IMR-90 (cell line): Measurements from ENCODE around the gene ACVR1B. TPM values are rescaled to one million over a fixed set of nuclear protein-coding genes. Genes with fewer than 3 reads are reported as not detected.

Source experiments
- ATAC-seq: fragments of 200-7000 bp; cut with Tn5 transposase; 2 replicates; pipeline ENCODE4 v1.9.1; 2020; ENCODE audit warnings: low read depth, mild to moderate bottlenecking, moderate library complexity
- BruUV-seq: library from RNA; stranded (reverse); fragments of 400-500 nt; replicated peaks from 2 replicates; lab custom pipeline; 2021; lab: Mats Ljungman, UMichigan
- CTCF ChIA-PET: fragments of 300-600 bp; formaldehyde crosslinking; extraction: SDS; loops from one replicate; lab custom pipeline; 2021; ENCODE audit warnings: antibody characterized with exemption; lab: Yijun Ruan, JAX
- POLR2A ChIA-PET: fragments of 300-600 bp; sonication (Branson Sonifier 250); formaldehyde crosslinking; loops from one replicate; lab custom pipeline; 2022; ENCODE audit warnings: antibody characterized with exemption; ENCODE audit not compliant: unreplicated experiment; lab: Charles Lee
- DNase-seq: peaks from one replicate; pipeline ENCODE4 v3.0.0; 2013
- H2AFZ ChIP-seq: replicated peaks from 2 replicates; pipeline ENCODE3; 2013; ENCODE audit warnings: low read length, mild to moderate bottlenecking; ENCODE audit not compliant: poor library complexity
- H2AK5ac ChIP-seq: 2 replicates; pipeline ENCODE4 v1.6.1; 2013; ENCODE audit warnings: low read depth, low read length, inconsistent platforms
- H2AK9ac ChIP-seq: replicated peaks from 2 replicates; pipeline ENCODE3; 2013; ENCODE audit warnings: mild to moderate bottlenecking, low read depth, low read length, moderate library complexity; ENCODE audit not compliant: poor library complexity
- H2BK120ac ChIP-seq: 2 replicates; pipeline ENCODE4 v1.6.1; 2013; ENCODE audit warnings: low read depth, low read length, inconsistent platforms
- H2BK15ac ChIP-seq: 3 replicates; pipeline ENCODE4 v1.6.1; 2013; ENCODE audit warnings: low read depth, low read length, inconsistent platforms
- H2BK20ac ChIP-seq: 2 replicates; pipeline ENCODE4 v1.6.1; 2013; ENCODE audit warnings: low read depth, mild to moderate bottlenecking, inconsistent platforms, low read length, moderate library complexity
- H2BK5ac ChIP-seq: 2 replicates; pipeline ENCODE4 v1.6.1; 2013; ENCODE audit warnings: mild to moderate bottlenecking, low read depth, low read length, inconsistent platforms; ENCODE audit not compliant: poor library complexity, severe bottlenecking
- H3K14ac ChIP-seq: replicated peaks from 2 replicates; pipeline ENCODE4 v1.6.1; 2013; ENCODE audit warnings: low read depth, low read length, inconsistent platforms
- H3K18ac ChIP-seq: 2 replicates; pipeline ENCODE4 v1.6.1; 2013; ENCODE audit warnings: low read depth, low read length, control low read depth
- H3K23ac ChIP-seq: 2 replicates; pipeline ENCODE4 v1.6.1; 2013; ENCODE audit warnings: low read depth, low read length, inconsistent platforms
- H3K27ac ChIP-seq: 2 replicates; pipeline ENCODE4 v1.5.1; 2013; ENCODE audit warnings: mild to moderate bottlenecking, control low read depth, low read length; ENCODE audit not compliant: insufficient read depth
- H3K27me3 ChIP-seq: 2 replicates; pipeline ENCODE4 v1.6.1; 2013; ENCODE audit warnings: low read length; ENCODE audit not compliant: control insufficient read depth, insufficient read depth
- H3K36me3 ChIP-seq: 2 replicates; pipeline ENCODE4 v1.6.1; 2013; ENCODE audit warnings: low read length, mixed read lengths; ENCODE audit not compliant: control insufficient read depth, insufficient read depth
- H3K4ac ChIP-seq: 2 replicates; pipeline ENCODE4 v1.6.1; 2013; ENCODE audit warnings: low read depth, low read length, inconsistent platforms
- H3K4me1 ChIP-seq: 2 replicates; pipeline ENCODE4 v1.6.1; 2013; ENCODE audit warnings: low read length, mixed read lengths; ENCODE audit not compliant: control insufficient read depth, insufficient read depth
- H3K4me2 ChIP-seq: 2 replicates; pipeline ENCODE4 v1.6.1; 2013; ENCODE audit warnings: low read depth, mild to moderate bottlenecking, control low read depth, low read length, moderate library complexity
- H3K4me3 ChIP-seq: 2 replicates; pipeline ENCODE4 v1.5.1; 2013; ENCODE audit warnings: low read depth, mild to moderate bottlenecking, control low read depth, low read length, moderate library complexity; ENCODE audit not compliant: insufficient read depth
- H3K56ac ChIP-seq: 2 replicates; pipeline ENCODE4 v1.6.1; 2013; ENCODE audit warnings: low read length, inconsistent platforms; ENCODE audit not compliant: insufficient read depth; ENCODE audit errors: extremely low read depth
- H3K79me1 ChIP-seq, 2 experiments: 2 replicates each; pipeline ENCODE4 v1.6.1; 2013; ENCODE audit warnings: low read length in 2 of 2, inconsistent platforms in 1 of 2, low read depth in 1 of 2
- H3K9ac ChIP-seq: 2 replicates; pipeline ENCODE4 v1.6.1; 2013; ENCODE audit warnings: low read depth, low read length, control low read depth
- H3K9me1 ChIP-seq: 2 replicates; pipeline ENCODE4 v1.6.1; 2013; ENCODE audit warnings: low read length, inconsistent platforms; ENCODE audit not compliant: insufficient read depth
- H3K9me3 ChIP-seq: 2 replicates; pipeline ENCODE4 v1.6.1; 2013; ENCODE audit warnings: low read length; ENCODE audit not compliant: control insufficient read depth, insufficient read depth
- H4K20me1 ChIP-seq: 2 replicates; pipeline ENCODE4 v1.6.1; 2013; ENCODE audit warnings: low read length, inconsistent platforms; ENCODE audit not compliant: insufficient read depth
- H4K5ac ChIP-seq: 2 replicates; pipeline ENCODE4 v1.6.1; 2013; ENCODE audit warnings: mild to moderate bottlenecking, low read depth, low read length, control low read depth
- H4K8ac ChIP-seq, 2 experiments: 2 replicates each; pipeline ENCODE4 v1.6.1; 2013; ENCODE audit warnings: low read depth in 2 of 2, low read length in 2 of 2, control low read depth in 1 of 2, inconsistent platforms in 1 of 2
- H4K91ac ChIP-seq: 2 replicates; pipeline ENCODE4 v1.6.1; 2013; ENCODE audit warnings: low read depth, low read length, inconsistent platforms; ENCODE audit not compliant: insufficient read depth
- BHLHE40 ChIP-seq: fragments of 150-350 bp; IDR thresholded peaks from 2 replicates; pipeline ENCODE4 v1.6.1; 2016; ENCODE audit warnings: mild to moderate bottlenecking, low read depth, low read length
- CHD1 ChIP-seq: IDR thresholded peaks from 2 replicates; pipeline ENCODE4 v1.6.1; 2012; ENCODE audit warnings: low read depth, low read length, improper control_type of control experiment
- ELK1 ChIP-seq: fragments of 150-350 bp; IDR thresholded peaks from 2 replicates; pipeline ENCODE4 v1.6.1; 2016; ENCODE audit warnings: low read depth, mild to moderate bottlenecking, low read length, moderate library complexity, borderline replicate concordance
- FOS ChIP-seq: fragments of 150-350 bp; IDR thresholded peaks from 2 replicates; pipeline ENCODE4 v1.6.1; 2016; ENCODE audit warnings: low read depth, low read length
- MAFK ChIP-seq: IDR thresholded peaks from 2 replicates; pipeline ENCODE4 v1.6.1; 2012; ENCODE audit warnings: low read depth, low read length, improper control_type of control experiment
- NFE2L2 ChIP-seq: fragments of 150-350 bp; IDR thresholded peaks from 2 replicates; pipeline ENCODE4 v1.6.1; 2016; ENCODE audit warnings: low read depth, mild to moderate bottlenecking, low read length
- POLR2A ChIP-seq: IDR thresholded peaks from 2 replicates; pipeline ENCODE4 v1.6.1; 2012; ENCODE audit warnings: mild to moderate bottlenecking, low read depth, low read length
- RAD21 ChIP-seq: IDR thresholded peaks from 2 replicates; pipeline ENCODE4 v1.6.1; 2012; ENCODE audit warnings: low read length, improper control_type of control experiment
- RCOR1 ChIP-seq: IDR thresholded peaks from 2 replicates; pipeline ENCODE4 v1.6.1; 2012; ENCODE audit warnings: mild to moderate bottlenecking, low read length, improper control_type of control experiment; ENCODE audit not compliant: insufficient replicate concordance
- RFX5 ChIP-seq: IDR thresholded peaks from 2 replicates; pipeline ENCODE4 v1.8.0; 2012; ENCODE audit warnings: low read depth, mild to moderate bottlenecking, low read length, moderate library complexity
- SMC3 ChIP-seq: fragments of 150-350 bp; IDR thresholded peaks from 2 replicates; pipeline ENCODE4 v1.6.1; 2016; ENCODE audit warnings: low read depth, mild to moderate bottlenecking, antibody characterized with exemption, low read length, moderate library complexity
- USF2 ChIP-seq: fragments of 150-350 bp; IDR thresholded peaks from 2 replicates; pipeline ENCODE4 v1.6.1; 2017; ENCODE audit warnings: mild to moderate bottlenecking, antibody characterized with exemption, low read length, low read depth
- WGBS, 2 experiments: methylation state at CpG; one replicate each; pipeline versions ENCODE4 v1.1.5 to v1.1.7; 2013; ENCODE audit warnings: missing lambda C conversion rate in 2 of 2; ENCODE audit not compliant: insufficient read length in 1 of 2; ENCODE audit errors: extremely low coverage in 2 of 2; 5-methylcytosine and 5-hydroxymethylcytosine counted together
- dilution Hi-C: fragments of 300-500 bp; cut with HindIII; formaldehyde crosslinking; loops from one replicate; pipeline ENCODE4 v1.14.3; 2018; ENCODE audit warnings: low sequenced_read_pairs; ENCODE audit not compliant: unreplicated experiment
- in situ Hi-C: fragments of 300-500 bp; cut with MboI; formaldehyde crosslinking; loops from 3 replicates; pipeline ENCODE4 v1.14.3; 2019; ENCODE audit warnings: low sequenced_read_pairs, inconsistent platforms, mixed read lengths
- intact Hi-C: fragments of 100-400 bp; cut with micrococcal nuclease; formaldehyde crosslinking; loops from 2 replicates; pipeline ENCODE4 v1.10.0; 2022
- polyA plus RNA-seq, 3 experiments: library from polyadenylated mRNA; depleted of rRNA; stranded (reverse); fragments of >200 nt; gene quantifications; 2 replicates each; pipeline ENCODE4 v1.2.3, GENCODE V29; 2012; ENCODE audit warnings: low replicate concordance in 1 of 3
- total RNA-seq: library from RNA; depleted of rRNA; stranded (reverse); fragments of >200 nt; gene quantifications from 2 replicates; pipeline ENCODE4 v1.2.3, GENCODE V29; 2012

The ACVR1B gene
- total and polyA plus RNA-seq, 2 of the 4 experiments (the other 2 are of a cell fraction): 5.7 to 13.6 TPM

GRCh38 chr12:51951199-51951842 is at the start of gene ACVR1B (continued):
- peak; percentile 47; the same call in 1 of the 2 replicates for TF ChIP-seq USF2
- no peak for TF ChIP-seq SMC3
- no peak for TF ChIP-seq MAFK

- Histone ChIP-seq H3K4me2 (no peak overlapping the region), H2BK5ac (no peak overlapping the region), H4K91ac (no peak overlapping the region), H3K23ac (no peak overlapping the region), H3K9me3 (no peaks in the 10 kb centered on the region), H3K79me1 (no peaks in the 10 kb centered on the region), H2AK5ac (no peak overlapping the region; the same call in 1 of the 2 replicates), H3K9me1 (peaks cover 24% of the 10 kb centered on the region), H2BK15ac (no peak overlapping the region), H2AK9ac (no peak overlapping the region), H4K8ac (no peak overlapping the region), H4K5ac (no peak overlapping the region), H4K20me1 (no peaks in the 10 kb centered on the region), H3K4me3 (no peak overlapping the region), H3K27me3 (no peaks in the 10 kb centered on the region), H3K4me1 (peaks cover 17% of the 10 kb centered on the region), H3K27ac (no peak overlapping the region), H3K9ac (no peak overlapping the region), H2BK20ac (no peak overlapping the region), H3K14ac (no peak overlapping the region), H3K36me3 (no peaks in the 10 kb centered on the region), H2AFZ (no peak overlapping the region), H2BK120ac (no peak overlapping the region), H3K4ac (no peak overlapping the region), H3K18ac (no peak overlapping the region), H3K56ac (no peak overlapping the region)
- intact Hi-C loops: no loop called here
- dilution Hi-C loops: no loop called here
- WGBS, 2 experiments: 94% methylated on average over 6 of the region's 11 CpGs; no CpG with 5 or more reads in 1 of the 2 experiments
- ChIA-PET POLR2A (no interaction called here), CTCF (no interaction called here)
- in situ Hi-C loops: no loop called here
- no peak for DNase-seq
- no TSS peak for BruUV-seq
- ATAC-seq: no peak
- TF ChIP-seq SMC3 (no peak), RAD21 (no peak), FOS (no peak), NFE2L2 (no peak), POLR2A (no peak), RCOR1 (no peak), RFX5 (no peak), USF2 (no peak), CHD1 (no peak), ELK1 (no peak), BHLHE40 (no peak)
Observed at GRCh38 chr12:51901881-51902280, 49.6 kb upstream of the ACVR1B start.
